Caco-2 (cell line): ENCODE results near the gene PAPPA. TPM values are rescaled to one million over a fixed set of nuclear protein-coding genes. Genes with fewer than 3 reads are reported as not detected.

Experiments used
- BruUV-seq: library from RNA; stranded (reverse); fragments of 400-500 nt; replicated peaks from 2 replicates; lab custom pipeline; 2021; lab: Mats Ljungman, UMichigan
- CTCF ChIA-PET: fragments of 300-600 bp; sonication (Branson Sonifier 250); formaldehyde crosslinking; loops from one replicate; lab custom pipeline; 2022; ENCODE audit warnings: antibody characterized with exemption; lab: Charles Lee
- POLR2A ChIA-PET: fragments of 300-600 bp; sonication (Branson Sonifier 250); formaldehyde crosslinking; loops from one replicate; lab custom pipeline; 2022; ENCODE audit warnings: antibody characterized with exemption; lab: Charles Lee
- DNase-seq, 2 experiments: peaks; one replicate each; pipeline versions ENCODE4 v3.0.0 to v3.0.0-alpha.2; 2020 to 2022
- H3K27me3 ChIP-seq: replicated peaks from 2 replicates; pipeline ENCODE4 v1.6.0; 2011; ENCODE audit warnings: low read length; ENCODE audit not compliant: control insufficient read depth, insufficient read depth
- H3K36me3 ChIP-seq: 2 replicates; pipeline ENCODE4 v1.5.1; 2011; ENCODE audit warnings: low read length; ENCODE audit not compliant: control insufficient read depth, insufficient read depth
- H3K4me1 ChIP-seq: fragments of 250-450 bp; sonication (Bioruptor Pico); 2 replicates; pipeline ENCODE4 v1.5.1; 2020; ENCODE audit warnings: mild to moderate bottlenecking
- H3K4me3 ChIP-seq: 2 replicates; pipeline ENCODE4 v1.5.1; 2011; ENCODE audit warnings: low read depth, mild to moderate bottlenecking, control low read depth, low read length
- H3K9me3 ChIP-seq: fragments of 250-450 bp; sonication (Bioruptor Pico); 2 replicates; pipeline ENCODE4 v1.5.1; 2020; ENCODE audit warnings: mild to moderate bottlenecking, moderate library complexity
- H3K27ac Mint-ChIP-seq: one replicate; pipeline ENCODE4 v1.8.0; 2022; ENCODE audit warnings: mixed read lengths; ENCODE audit not compliant: unreplicated experiment
- H3K27me3 Mint-ChIP-seq: one replicate; pipeline ENCODE4 v1.8.0; 2022; ENCODE audit warnings: mixed read lengths; ENCODE audit not compliant: insufficient read depth, unreplicated experiment
- H3K36me3 Mint-ChIP-seq: one replicate; pipeline ENCODE4 v1.8.0; 2022; ENCODE audit warnings: mild to moderate bottlenecking, mixed read lengths; ENCODE audit not compliant: insufficient read depth, unreplicated experiment
- H3K4me1 Mint-ChIP-seq: one replicate; pipeline ENCODE4 v1.8.0; 2022; ENCODE audit warnings: low read depth, mixed read lengths; ENCODE audit not compliant: unreplicated experiment
- H3K4me3 Mint-ChIP-seq: one replicate; pipeline ENCODE4 v1.8.0; 2022; ENCODE audit warnings: mild to moderate bottlenecking, moderate library complexity, mixed read lengths; ENCODE audit not compliant: unreplicated experiment
- H3K9me3 Mint-ChIP-seq: one replicate; pipeline ENCODE4 v1.8.0; 2022; ENCODE audit warnings: mixed read lengths; ENCODE audit not compliant: unreplicated experiment
- intact Hi-C: fragments of 100-400 bp; cut with micrococcal nuclease; formaldehyde crosslinking; loops from one replicate; pipeline ENCODE4 v1.10.0; 2022; ENCODE audit not compliant: unreplicated experiment
- total RNA-seq: library from RNA; stranded (reverse); gene quantifications from 2 replicates; pipeline ENCODE4 v1.2.3, GENCODE V29; 2022
- TF ChIP-seq, protein P1 (sequence below), 2 experiments: fragments of 200-600 bp in 1 of 2; IDR thresholded peaks; 1 replicate in 1 of 2; 2 replicates in 1 of 2; pipeline versions ENCODE4 v1.5.1 to v1.8.0; 2011 to 2022; ENCODE audit warnings: antibody characterized with exemption in 1 of 2, control low read depth in 1 of 2, inconsistent platforms in 1 of 2, low read depth in 1 of 2, low read length in 1 of 2, mild to moderate bottlenecking in 1 of 2, moderate library complexity in 1 of 2; ENCODE audit not compliant: insufficient read depth in 1 of 2, severe bottlenecking in 1 of 2, unreplicated experiment in 1 of 2

Gene PAPPA
- total RNA-seq, 1 experiment from 2014 or later: not detected

DNA sequence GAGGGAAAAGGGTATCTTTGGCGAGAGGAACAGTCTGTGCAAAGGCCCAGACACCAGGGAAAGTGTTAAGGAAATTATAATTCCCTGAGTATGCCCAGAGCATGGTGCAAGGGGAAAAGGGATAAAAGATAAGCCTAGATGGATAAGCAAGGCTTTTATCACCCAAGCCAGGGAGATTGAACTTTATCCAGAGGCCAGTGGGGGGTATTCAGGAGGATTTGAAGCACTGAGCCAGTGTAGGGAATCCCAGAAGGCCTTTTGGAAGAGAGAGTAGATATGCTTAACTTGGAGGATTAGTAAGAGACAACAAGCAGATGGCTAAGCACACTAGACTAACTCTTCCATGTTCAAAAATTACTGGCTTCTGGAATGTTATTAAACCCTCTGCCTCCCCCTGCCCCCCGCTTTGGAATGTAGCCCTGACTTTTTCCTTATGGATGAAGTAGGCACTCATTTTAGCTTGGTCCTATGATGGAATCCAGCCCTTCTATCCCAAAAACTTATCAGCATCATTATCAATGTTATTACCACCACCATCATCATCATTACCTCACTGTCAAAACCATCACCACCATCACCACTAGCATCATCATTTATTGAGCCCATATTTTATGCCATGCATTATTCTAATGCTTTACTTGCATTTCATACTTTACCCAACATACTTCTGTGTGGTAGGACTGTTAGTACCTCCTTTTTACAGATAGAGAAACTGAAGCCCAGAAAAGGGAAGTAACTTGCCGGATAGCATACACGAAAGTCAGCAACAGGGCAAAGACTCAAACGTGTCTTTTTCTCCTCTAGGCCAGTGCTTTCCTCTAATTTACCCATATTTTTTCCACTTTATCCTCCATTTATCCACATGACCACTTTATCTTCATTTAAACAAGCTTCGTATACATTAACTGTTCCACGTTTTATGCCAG, 237.0 kb downstream of the PAPPA start:
- ChIA-PET CTCF (no interaction called here), POLR2A (no interaction called here)
- Histone ChIP-seq H3K4me3 (no peak overlapping the region), H3K9me3 (no peaks in the 10 kb centered on the region), H3K36me3 (no peaks in the 10 kb centered on the region), H3K4me1 (no peaks in the 10 kb centered on the region), H3K27me3 (no peaks in the 10 kb centered on the region)
- TF ChIP-seq, protein P1, sequence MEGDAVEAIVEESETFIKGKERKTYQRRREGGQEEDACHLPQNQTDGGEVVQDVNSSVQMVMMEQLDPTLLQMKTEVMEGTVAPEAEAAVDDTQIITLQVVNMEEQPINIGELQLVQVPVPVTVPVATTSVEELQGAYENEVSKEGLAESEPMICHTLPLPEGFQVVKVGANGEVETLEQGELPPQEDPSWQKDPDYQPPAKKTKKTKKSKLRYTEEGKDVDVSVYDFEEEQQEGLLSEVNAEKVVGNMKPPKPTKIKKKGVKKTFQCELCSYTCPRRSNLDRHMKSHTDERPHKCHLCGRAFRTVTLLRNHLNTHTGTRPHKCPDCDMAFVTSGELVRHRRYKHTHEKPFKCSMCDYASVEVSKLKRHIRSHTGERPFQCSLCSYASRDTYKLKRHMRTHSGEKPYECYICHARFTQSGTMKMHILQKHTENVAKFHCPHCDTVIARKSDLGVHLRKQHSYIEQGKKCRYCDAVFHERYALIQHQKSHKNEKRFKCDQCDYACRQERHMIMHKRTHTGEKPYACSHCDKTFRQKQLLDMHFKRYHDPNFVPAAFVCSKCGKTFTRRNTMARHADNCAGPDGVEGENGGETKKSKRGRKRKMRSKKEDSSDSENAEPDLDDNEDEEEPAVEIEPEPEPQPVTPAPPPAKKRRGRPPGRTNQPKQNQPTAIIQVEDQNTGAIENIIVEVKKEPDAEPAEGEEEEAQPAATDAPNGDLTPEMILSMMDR (IDR thresholded peaks at IDR 0.05; ENCODE audit: insufficient read depth in 1 of 2, low read depth in 1 of 2, low read length in 1 of 2, severe bottlenecking in 1 of 2, unreplicated experiment in 1 of 2): no peak
- no peak overlapping the region for H3K4me3 Mint-ChIP-seq
- no TSS peak for BruUV-seq
- H3K9me3 Mint-ChIP-seq: no peaks in the 10 kb centered on the region
- no peak for DNase-seq
- no peak overlapping the region for H3K27ac Mint-ChIP-seq
- no peaks in the 10 kb centered on the region for H3K36me3 Mint-ChIP-seq
- no peaks in the 10 kb centered on the region for H3K27me3 Mint-ChIP-seq
- no peaks in the 10 kb centered on the region for H3K4me1 Mint-ChIP-seq
- intact Hi-C loops: no loop called here

DNA sequence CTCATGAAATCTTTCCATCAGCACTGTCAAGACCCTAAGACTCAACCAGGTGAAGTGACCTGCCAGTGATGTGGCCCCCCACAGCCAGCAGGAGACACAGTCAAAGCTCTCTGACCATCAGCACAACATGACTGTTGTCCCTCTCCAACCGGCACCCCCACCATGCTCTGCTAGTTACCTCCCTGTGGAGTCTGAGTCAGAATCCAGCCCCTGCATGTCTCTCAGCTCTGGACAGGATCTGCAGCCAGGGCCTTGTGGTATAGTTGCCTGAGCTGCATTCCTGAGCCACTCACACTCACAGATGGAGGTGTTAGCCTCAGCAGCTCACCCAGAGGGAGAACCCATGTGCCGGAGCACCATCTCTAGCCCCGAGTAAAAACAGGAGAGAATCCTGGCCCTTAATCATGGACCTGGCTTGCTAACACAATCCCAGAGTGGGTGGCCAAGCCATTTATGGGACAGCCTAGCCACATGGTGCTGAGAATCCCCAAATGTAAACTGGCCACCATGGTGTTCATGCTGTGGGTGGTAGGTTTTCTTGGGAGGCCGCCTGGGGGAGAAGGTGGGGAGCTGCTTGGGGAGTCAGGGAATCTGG, 237.8 kb downstream of the PAPPA start:
- H3K36me3 ChIP-seq: no peaks in the 10 kb centered on the region
- H3K27ac Mint-ChIP-seq: no peak overlapping the region
- H3K27me3 Mint-ChIP-seq: no peaks in the 10 kb centered on the region
- no peaks in the 10 kb centered on the region for H3K9me3 ChIP-seq
- no peak overlapping the region for H3K4me3 Mint-ChIP-seq
- H3K4me1 ChIP-seq: no peaks in the 10 kb centered on the region
- TF ChIP-seq, protein P1 (IDR thresholded peaks at IDR 0.05; ENCODE audit: insufficient read depth in 1 of 2, low read depth in 1 of 2, low read length in 1 of 2, severe bottlenecking in 1 of 2, unreplicated experiment in 1 of 2): no peak
- ChIA-PET POLR2A (no interaction called here), CTCF (no interaction called here)
- no peaks in the 10 kb centered on the region for H3K9me3 Mint-ChIP-seq
- BruUV-seq: no TSS peak
- no peak overlapping the region for H3K4me3 ChIP-seq
- intact Hi-C loops: no loop called here
- H3K4me1 Mint-ChIP-seq: no peaks in the 10 kb centered on the region
- no peak for DNase-seq
- H3K27me3 ChIP-seq: no peaks in the 10 kb centered on the region
- no peaks in the 10 kb centered on the region for H3K36me3 Mint-ChIP-seq

DNA sequence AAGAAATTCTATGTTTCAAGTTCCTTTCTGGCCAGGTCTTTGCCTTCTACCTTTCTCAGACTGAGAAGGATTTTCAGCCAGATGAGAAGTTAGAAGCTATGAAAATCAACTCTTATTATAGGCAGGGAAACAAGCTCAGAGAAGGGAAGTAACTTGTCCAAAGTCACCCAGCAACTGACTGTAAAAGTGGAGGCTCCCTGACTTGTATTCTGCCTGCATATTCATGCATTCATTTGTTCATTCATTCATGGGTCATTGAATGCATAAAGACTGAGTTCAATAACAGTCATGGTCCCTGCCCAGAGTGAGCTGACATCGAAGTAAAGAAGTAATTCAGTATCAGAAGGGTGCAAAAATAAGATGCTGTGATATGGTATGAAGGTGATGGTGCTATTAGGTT, 239.6 kb downstream of the PAPPA start:
- H3K36me3 Mint-ChIP-seq: no peaks in the 10 kb centered on the region
- POLR2A ChIA-PET: no interaction called here
- no peaks in the 10 kb centered on the region for H3K36me3 ChIP-seq
- no peak overlapping the region for H3K4me3 ChIP-seq
- H3K27ac Mint-ChIP-seq: no peak overlapping the region
- TF ChIP-seq, protein P1 (IDR thresholded peaks at IDR 0.05; ENCODE audit: insufficient read depth in 1 of 2, low read depth in 1 of 2, low read length in 1 of 2, severe bottlenecking in 1 of 2, unreplicated experiment in 1 of 2): no peak
- CTCF ChIA-PET: no interaction called here
- H3K4me1 ChIP-seq: no peaks in the 10 kb centered on the region
- H3K9me3 ChIP-seq: no peaks in the 10 kb centered on the region
- H3K4me1 Mint-ChIP-seq: no peaks in the 10 kb centered on the region
- H3K27me3 Mint-ChIP-seq: no peaks in the 10 kb centered on the region
- no peaks in the 10 kb centered on the region for H3K27me3 ChIP-seq
- no TSS peak for BruUV-seq
- no peaks in the 10 kb centered on the region for H3K9me3 Mint-ChIP-seq
- H3K4me3 Mint-ChIP-seq: no peak overlapping the region
- DNase-seq: no peak
- intact Hi-C loops: no loop called here
